Activated CD8-positive, alpha-beta T cell treated with anti-CD3 and anti-CD28 coated beads for 36 hours (primary cell): ENCODE results near the gene ARFGEF3. TPM values are rescaled to one million over a fixed set of nuclear protein-coding genes. Genes with fewer than 3 reads are reported as not detected.

Experiments used
- ATAC-seq: fragments of 200-7000 bp; cut with Tn5 transposase; one replicate; pipeline ENCODE4 v1.10.0; 2021; ENCODE audit warnings: mild to moderate bottlenecking, moderate library complexity
- CTCF ChIA-PET: fragments of 350-600 bp; sonication (Branson Sonifier 250); formaldehyde crosslinking; loops from one replicate; lab custom pipeline; 2021; ENCODE audit warnings: antibody characterized with exemption; lab: Charles Lee
- POLR2A ChIA-PET: fragments of 350-600 bp; sonication (Branson Sonifier 250); formaldehyde crosslinking; loops from one replicate; lab custom pipeline; 2021; ENCODE audit warnings: antibody characterized with exemption; lab: Charles Lee
- DNase-seq: peaks from one replicate; pipeline ENCODE4 v3.0.0-alpha.2; 2020
- H3K27ac Mint-ChIP-seq: one replicate; pipeline ENCODE4 v1.8.0; 2021; ENCODE audit warnings: mild to moderate bottlenecking, mixed read lengths
- H3K27me3 Mint-ChIP-seq: one replicate; pipeline ENCODE4 v1.8.0; 2021; ENCODE audit warnings: mixed read lengths
- H3K36me3 Mint-ChIP-seq: one replicate; pipeline ENCODE4 v1.8.0; 2021; ENCODE audit warnings: low read depth, mixed read lengths
- H3K4me1 Mint-ChIP-seq: one replicate; pipeline ENCODE4 v1.8.0; 2021; ENCODE audit warnings: low read depth, mixed read lengths
- H3K4me3 Mint-ChIP-seq: one replicate; pipeline ENCODE4 v1.8.0; 2021; ENCODE audit warnings: mild to moderate bottlenecking, moderate library complexity, mixed read lengths
- H3K9me3 Mint-ChIP-seq: one replicate; pipeline ENCODE4 v1.8.0; 2021; ENCODE audit warnings: mixed read lengths
- intact Hi-C: fragments of 100-400 bp; cut with micrococcal nuclease; formaldehyde crosslinking; loops from one replicate; pipeline ENCODE4 v1.10.0; 2022
- total RNA-seq, 2 experiments: library from RNA; stranded (reverse); gene quantifications; one replicate each; pipeline ENCODE4 v1.2.3, GENCODE V29; 2021
- TF ChIP-seq, protein P1 (sequence below): fragments of 200-600 bp; IDR thresholded peaks from one replicate; pipeline ENCODE4 v1.8.0; 2022; ENCODE audit warnings: antibody characterized with exemption, mild to moderate bottlenecking

ARFGEF3 gene
- total RNA-seq, 2 experiments from 2014 or later = 1.7 to 1.8 TPM

DNA sequence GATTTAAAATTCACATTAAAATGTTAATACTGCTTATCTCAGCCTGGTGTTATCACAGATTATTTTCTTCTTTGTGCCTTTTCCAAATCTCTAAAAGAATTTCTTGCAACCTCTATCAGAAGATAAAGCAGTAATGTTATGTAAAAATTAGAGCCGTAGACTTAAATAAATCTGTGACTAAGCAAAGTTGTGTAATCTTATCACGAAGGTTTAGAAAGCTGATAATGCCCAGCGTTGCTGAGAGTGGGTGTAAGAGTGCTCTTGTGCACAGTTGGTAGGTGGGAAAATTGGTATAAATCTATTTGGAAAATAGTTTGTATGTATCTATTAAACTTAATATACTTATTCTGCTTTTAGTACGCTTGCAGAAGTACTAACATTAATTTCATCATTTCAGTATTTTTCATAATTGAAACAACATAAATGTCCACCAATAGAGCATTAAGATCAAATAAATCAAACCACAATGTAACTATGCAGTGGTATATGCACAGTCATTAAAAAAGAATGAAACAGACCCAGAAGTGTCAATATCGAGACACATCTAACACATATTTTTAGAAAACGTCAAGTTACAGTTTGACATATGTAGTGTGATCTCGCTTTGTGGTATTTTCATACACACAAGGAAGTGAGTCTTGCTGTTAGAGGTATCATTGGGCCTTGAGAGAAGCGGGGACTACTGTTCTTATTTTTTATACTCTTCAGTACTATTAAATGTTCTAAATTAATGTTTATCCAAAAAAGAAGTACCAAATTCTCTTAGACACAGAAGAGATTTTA lies 111.0 kb downstream of the ARFGEF3 start:
- no peak for ATAC-seq
- POLR2A ChIA-PET = no interaction called here

GRCh38 chr6:138275976-138276375 lies 114.2 kb downstream of the ARFGEF3 start:
- Mint-ChIP-seq H3K4me1 (no peaks in the 10 kb centered on the region), H3K9me3 (no peaks in the 10 kb centered on the region), H3K36me3 (no peaks in the 10 kb centered on the region), H3K27me3 (no peaks in the 10 kb centered on the region), H3K27ac (no peak overlapping the region), H3K4me3 (no peak overlapping the region)
- ChIA-PET CTCF (interaction anchor here (1.1 kb wide), 1 partner anchor 12 kb away, joined by 3 read pairs; no protein-coding TSS in a partner anchor), POLR2A (no interaction called here)
- DNase-seq (no peak), ATAC-seq (no peak)
- TF ChIP-seq, protein P1, sequence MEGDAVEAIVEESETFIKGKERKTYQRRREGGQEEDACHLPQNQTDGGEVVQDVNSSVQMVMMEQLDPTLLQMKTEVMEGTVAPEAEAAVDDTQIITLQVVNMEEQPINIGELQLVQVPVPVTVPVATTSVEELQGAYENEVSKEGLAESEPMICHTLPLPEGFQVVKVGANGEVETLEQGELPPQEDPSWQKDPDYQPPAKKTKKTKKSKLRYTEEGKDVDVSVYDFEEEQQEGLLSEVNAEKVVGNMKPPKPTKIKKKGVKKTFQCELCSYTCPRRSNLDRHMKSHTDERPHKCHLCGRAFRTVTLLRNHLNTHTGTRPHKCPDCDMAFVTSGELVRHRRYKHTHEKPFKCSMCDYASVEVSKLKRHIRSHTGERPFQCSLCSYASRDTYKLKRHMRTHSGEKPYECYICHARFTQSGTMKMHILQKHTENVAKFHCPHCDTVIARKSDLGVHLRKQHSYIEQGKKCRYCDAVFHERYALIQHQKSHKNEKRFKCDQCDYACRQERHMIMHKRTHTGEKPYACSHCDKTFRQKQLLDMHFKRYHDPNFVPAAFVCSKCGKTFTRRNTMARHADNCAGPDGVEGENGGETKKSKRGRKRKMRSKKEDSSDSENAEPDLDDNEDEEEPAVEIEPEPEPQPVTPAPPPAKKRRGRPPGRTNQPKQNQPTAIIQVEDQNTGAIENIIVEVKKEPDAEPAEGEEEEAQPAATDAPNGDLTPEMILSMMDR = no peak
- intact Hi-C loops = no loop called here

More for the DNA sequence above, 111.0 kb downstream of the ARFGEF3 start:
- CTCF ChIA-PET = no interaction called here
- Mint-ChIP-seq H3K9me3 (no peaks in the 10 kb centered on the region), H3K27ac (no peak overlapping the region), H3K27me3 (peaks cover 4% of the 10 kb centered on the region), H3K36me3 (no peaks in the 10 kb centered on the region), H3K4me3 (no peak overlapping the region), H3K4me1 (no peaks in the 10 kb centered on the region)
- intact Hi-C loops = no loop called here
- DNase-seq = no peak
- TF ChIP-seq, protein P1 = no peak

DNA sequence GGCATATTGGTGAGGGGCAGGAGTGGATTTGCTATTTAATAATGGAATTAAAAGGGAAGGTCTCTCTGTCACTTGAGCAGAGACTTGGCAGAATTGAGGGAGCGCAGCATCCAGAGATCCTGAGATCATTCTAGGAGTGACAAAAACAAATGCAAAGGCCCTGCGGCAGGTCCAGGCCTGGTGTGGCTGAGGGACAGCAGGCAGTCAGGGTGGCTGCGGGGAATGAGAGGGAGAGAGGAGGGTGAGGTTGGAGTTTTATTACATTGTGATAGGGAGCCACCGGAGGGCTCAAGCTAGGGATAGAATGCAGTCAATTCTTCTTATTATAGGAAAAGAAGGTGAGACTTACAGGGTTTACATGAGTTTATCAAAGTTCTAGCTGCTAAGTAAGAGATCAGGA lies 116.1 kb downstream of the ARFGEF3 start:
- ATAC-seq = no peak
- no peak overlapping the region for H3K27ac Mint-ChIP-seq
- no peak for DNase-seq
- no peaks in the 10 kb centered on the region for H3K27me3 Mint-ChIP-seq
- TF ChIP-seq, protein P1 = no peak
- ChIA-PET POLR2A (no interaction called here), CTCF (interaction anchor here (1.0 kb wide), 1 partner anchor 10 kb away, joined by 3 read pairs; no protein-coding TSS in a partner anchor)
- intact Hi-C loops = no loop called here
- H3K4me1 Mint-ChIP-seq = no peaks in the 10 kb centered on the region
- no peaks in the 10 kb centered on the region for H3K9me3 Mint-ChIP-seq
- no peak overlapping the region for H3K4me3 Mint-ChIP-seq
- H3K36me3 Mint-ChIP-seq = no peaks in the 10 kb centered on the region

DNA sequence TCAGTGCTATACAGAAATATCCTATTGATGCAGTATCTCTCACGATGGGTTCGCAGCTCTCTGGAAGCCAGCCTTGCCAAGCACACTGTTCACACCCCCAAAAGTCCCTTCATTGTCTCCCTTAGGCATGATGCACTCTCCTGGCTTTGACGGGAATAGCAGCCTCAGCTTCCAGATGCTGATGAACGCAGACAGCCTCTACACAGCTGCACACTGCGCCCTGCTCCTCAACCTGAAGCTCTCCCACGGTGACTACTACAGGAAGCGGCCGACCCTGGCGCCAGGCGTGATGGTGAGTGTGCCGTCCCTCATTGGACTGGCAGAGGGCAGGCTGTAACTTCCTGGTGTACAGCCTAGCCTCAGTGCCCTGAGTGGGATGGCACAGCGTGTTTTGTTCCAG lies 116.6 kb downstream of the ARFGEF3 start:
- H3K36me3 Mint-ChIP-seq = no peaks in the 10 kb centered on the region
- DNase-seq = no peak
- no peaks in the 10 kb centered on the region for H3K4me1 Mint-ChIP-seq
- intact Hi-C loops = no loop called here
- H3K4me3 Mint-ChIP-seq = no peak overlapping the region
- H3K27me3 Mint-ChIP-seq = no peaks in the 10 kb centered on the region
- CTCF ChIA-PET = interaction anchor here (1.0 kb wide), 1 partner anchor 9 kb away, joined by 3 read pairs; no protein-coding TSS in a partner anchor
- no peaks in the 10 kb centered on the region for H3K9me3 Mint-ChIP-seq
- POLR2A ChIA-PET = no interaction called here
- no peak overlapping the region for H3K27ac Mint-ChIP-seq
- ATAC-seq = no peak
- TF ChIP-seq, protein P1 = no peak

DNA sequence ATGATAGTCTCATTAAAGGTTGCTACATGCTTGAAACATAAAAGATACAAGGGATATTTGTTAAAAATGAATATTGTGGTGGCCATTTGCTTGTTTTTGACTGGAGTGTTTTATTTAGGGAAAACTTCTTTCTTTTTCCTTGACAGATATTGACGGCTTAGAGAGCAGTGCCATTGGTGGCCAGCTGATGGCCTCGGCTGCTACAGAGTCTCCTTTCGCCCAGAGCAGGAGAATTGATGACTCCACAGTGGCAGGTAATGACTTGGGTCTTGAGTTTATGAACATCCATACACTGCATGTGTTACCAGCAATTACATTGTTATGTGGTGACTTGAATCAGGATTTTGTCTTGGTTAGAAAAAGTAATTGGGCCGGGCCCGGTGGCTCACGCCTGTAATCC lies 124.1 kb downstream of the ARFGEF3 start:
- Mint-ChIP-seq H3K4me3 (no peak overlapping the region), H3K9me3 (no peaks in the 10 kb centered on the region)
- CTCF ChIA-PET = interaction anchor here (5.5 kb wide), 1 partner anchor 170 kb away, joined by 63 read pairs; no protein-coding TSS in a partner anchor

More for the DNA sequence above, 124.1 kb downstream of the ARFGEF3 start:
- H3K36me3 Mint-ChIP-seq = no peaks in the 10 kb centered on the region
- ATAC-seq (no peak), DNase-seq (no peak)
- H3K27ac Mint-ChIP-seq = no peak overlapping the region
- intact Hi-C loops = loop anchor here (5.0 kb wide), 1 partner anchor 168 kb away; no protein-coding TSS in a partner anchor
- H3K27me3 Mint-ChIP-seq = peaks cover 2% of the 10 kb centered on the region
- TF ChIP-seq, protein P1 = no peak
- peaks cover 5% of the 10 kb centered on the region for H3K4me1 Mint-ChIP-seq
- POLR2A ChIA-PET = no interaction called here
